HepG2 (cell line): ENCODE measurements around the gene MOK. TPM values are rescaled to one million over a fixed set of nuclear protein-coding genes. Genes with fewer than 3 reads are reported as not detected.

ENCODE experiments used
- ARID3A ChIP-seq: IDR thresholded peaks from 2 replicates; pipeline ENCODE4 v1.6.1; 2012; ENCODE audit warnings: low read depth, low read length, improper control_type of control experiment
- BRF2 ChIP-seq: sonication (generic); formaldehyde crosslinking; IDR thresholded peaks from 2 replicates; pipeline ENCODE4 v1.8.1; 2022; ENCODE audit warnings: mild to moderate bottlenecking, missing genetic modification reagents
- ELF1 ChIP-seq: sonication (generic); formaldehyde crosslinking; IDR thresholded peaks from 2 replicates; pipeline ENCODE4 v1.4.0; 2020; ENCODE audit warnings: missing genetic modification reagents
- GABPA ChIP-seq, 2 experiments: IDR thresholded peaks; 2 replicates each; pipeline ENCODE4 v1.6.1; 2011 to 2016; ENCODE audit warnings: low read depth in 2 of 2, low read length in 1 of 2, missing biosample characterization in 1 of 2, missing genetic modification characterization in 1 of 2
- HDAC1 ChIP-seq: sonication (generic); formaldehyde crosslinking; IDR thresholded peaks from 2 replicates; pipeline ENCODE4 v1.5.1; 2020; ENCODE audit warnings: mild to moderate bottlenecking, missing genetic modification reagents
- KDM2A ChIP-seq: sonication (generic); formaldehyde crosslinking; IDR thresholded peaks from 2 replicates; pipeline ENCODE4 v1.4.0; 2020; ENCODE audit warnings: low read depth, missing genetic modification reagents, borderline replicate concordance
- KLF6 ChIP-seq: IDR thresholded peaks from 2 replicates; pipeline ENCODE4 v1.8.0; 2016; ENCODE audit warnings: missing biosample characterization, missing genetic modification reagents
- NFKBIZ ChIP-seq: IDR thresholded peaks from 2 replicates; pipeline ENCODE4 v1.6.1; 2018; ENCODE audit warnings: missing genetic modification reagents, missing compliant biosample characterization
- POLR2A ChIP-seq, 2 experiments: IDR thresholded peaks; 2 replicates each; pipeline ENCODE4 v1.6.1; 2011; ENCODE audit warnings: low read depth in 2 of 2, low read length in 2 of 2, mild to moderate bottlenecking in 1 of 2, moderate library complexity in 1 of 2; ENCODE audit not compliant: insufficient read depth in 1 of 2
- SALL1 ChIP-seq: sonication (generic); formaldehyde crosslinking; IDR thresholded peaks from 2 replicates; pipeline ENCODE4 v1.8.0; 2022; ENCODE audit warnings: mild to moderate bottlenecking, missing genetic modification reagents
- ZNF503 ChIP-seq: sonication (generic); formaldehyde crosslinking; IDR thresholded peaks from 2 replicates; pipeline ENCODE4 v1.4.0; 2020; ENCODE audit warnings: missing genetic modification reagents
- ZNF720 ChIP-seq: sonication (generic); formaldehyde crosslinking; IDR thresholded peaks from 2 replicates; pipeline ENCODE4 v1.4.0; 2020; ENCODE audit warnings: missing genetic modification reagents
- ZNF891 ChIP-seq: sonication (generic); formaldehyde crosslinking; IDR thresholded peaks from 2 replicates; pipeline ENCODE4 v1.5.0; 2020; ENCODE audit warnings: mild to moderate bottlenecking, missing genetic modification reagents
- ZSCAN30 ChIP-seq: sonication (generic); formaldehyde crosslinking; IDR thresholded peaks from 2 replicates; pipeline ENCODE4 v1.5.0; 2020; ENCODE audit warnings: mild to moderate bottlenecking, missing genetic modification reagents
- polyA plus RNA-seq, 8 experiments: library from polyadenylated mRNA; depleted of rRNA in 3 of 8; stranded (reverse) in 7 of 8; unstranded in 1 of 8; fragments of >200 nt; fragmentation: Illumina TruSeq in 4 of 8; extraction: Trizol in 4 of 8; gene quantifications; 2 replicates each; pipeline versions ENCODE4 v1.2.1 to v1.2.3, GENCODE V29; 2011 to 2016; ENCODE audit warnings: low read depth in 4 of 8, missing spikeins in 1 of 8, mixed read lengths in 1 of 8; ENCODE audit not compliant: insufficient read depth in 1 of 8
- total RNA-seq, 5 experiments: library from RNA; depleted of rRNA; stranded (reverse); fragments of >200 nt; fragmentation: Illumina TruSeq; extraction: Trizol; gene quantifications; 2 replicates each; pipeline ENCODE4 v1.2.3, GENCODE V29; 2016; ENCODE audit warnings: low read depth in 1 of 5
- TF ChIP-seq, protein P1 (sequence below): sonication (generic); formaldehyde crosslinking; conservative IDR thresholded peaks from 2 replicates; pipeline ENCODE4 v1.8.0; 2022; ENCODE audit warnings: mild to moderate bottlenecking, moderate library complexity, missing genetic modification reagents
- TF ChIP-seq, protein P2 (sequence below): IDR thresholded peaks from 2 replicates; pipeline ENCODE4 v1.6.1; 2016; ENCODE audit warnings: missing compliant biosample characterization, missing genetic modification reagents, borderline replicate concordance
- TF ChIP-seq, protein P3 (sequence below): IDR thresholded peaks from 2 replicates; pipeline ENCODE4 v1.6.1; 2012; ENCODE audit warnings: inconsistent platforms
- TF ChIP-seq, protein P4 (sequence below): sonication (generic); formaldehyde crosslinking; conservative IDR thresholded peaks from 2 replicates; pipeline ENCODE4 v1.4.0; 2020; ENCODE audit warnings: missing genetic modification reagents

Gene MOK
- total and polyA plus RNA-seq, 2 of the 13 experiments (the other 11 are each of a cell fraction or from before 2014, with no cell fraction given) = 15.3 to 16.9 TPM

- TF ChIP-seq, protein P1, sequence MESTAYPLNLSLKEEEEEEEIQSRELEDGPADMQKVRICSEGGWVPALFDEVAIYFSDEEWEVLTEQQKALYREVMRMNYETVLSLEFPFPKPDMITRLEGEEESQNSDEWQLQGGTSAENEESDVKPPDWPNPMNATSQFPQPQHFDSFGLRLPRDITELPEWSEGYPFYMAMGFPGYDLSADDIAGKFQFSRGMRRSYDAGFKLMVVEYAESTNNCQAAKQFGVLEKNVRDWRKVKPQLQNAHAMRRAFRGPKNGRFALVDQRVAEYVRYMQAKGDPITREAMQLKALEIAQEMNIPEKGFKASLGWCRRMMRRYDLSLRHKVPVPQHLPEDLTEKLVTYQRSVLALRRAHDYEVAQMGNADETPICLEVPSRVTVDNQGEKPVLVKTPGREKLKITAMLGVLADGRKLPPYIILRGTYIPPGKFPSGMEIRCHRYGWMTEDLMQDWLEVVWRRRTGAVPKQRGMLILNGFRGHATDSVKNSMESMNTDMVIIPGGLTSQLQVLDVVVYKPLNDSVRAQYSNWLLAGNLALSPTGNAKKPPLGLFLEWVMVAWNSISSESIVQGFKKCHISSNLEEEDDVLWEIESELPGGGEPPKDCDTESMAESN (CRISPR knock-in tag) = peak; percentile 76; the same call in 1 of the 2 replicates
- TF ChIP-seq ZSCAN30 (0 out of 2 replicates have a peak, but pooled peaks have one; percentile 46), HDAC1 (CRISPR knock-in tag) (peak; percentile 65; the same call in 1 of the 2 replicates), ARID3A (no peak), ZNF720 (CRISPR knock-in tag) (no peak), GABPA (IDR thresholded peaks at IDR 0.05; ENCODE audit: low read depth, low read length) (no peak), GABPA (CRISPR knock-in tag; IDR thresholded peaks at IDR 0.05; ENCODE audit: low read depth) (peak; percentile 35; the same call in 1 of the 2 replicates), ZNF891 (CRISPR knock-in tag) (0 out of 2 replicates have a peak, but pooled peaks have one; percentile 58), NFKBIZ (CRISPR knock-in tag) (peak; percentile 42; the same call in 1 of the 2 replicates), KLF6 (0 out of 2 replicates have a peak, but pooled peaks have one; percentile 41), KDM2A (CRISPR knock-in tag) (peak; percentile 81; the same call in 1 of the 2 replicates), POLR2A (IDR thresholded peaks at IDR 0.05; ENCODE audit: insufficient read depth in 1 of 2, low read depth in 2 of 2, low read length in 2 of 2) (peak in 1 of 2 experiments; percentile 25; a peak in 2 of 4 replicates), BRF2 (CRISPR knock-in tag) (0 out of 2 replicates have a peak, but pooled peaks have one; percentile 6), ELF1 (peak; percentile 78), ZNF503 (CRISPR knock-in tag) (no peak), SALL1 (CRISPR knock-in tag) (peak; percentile 23; the same call in 1 of the 2 replicates)
- TF ChIP-seq, protein P2, sequence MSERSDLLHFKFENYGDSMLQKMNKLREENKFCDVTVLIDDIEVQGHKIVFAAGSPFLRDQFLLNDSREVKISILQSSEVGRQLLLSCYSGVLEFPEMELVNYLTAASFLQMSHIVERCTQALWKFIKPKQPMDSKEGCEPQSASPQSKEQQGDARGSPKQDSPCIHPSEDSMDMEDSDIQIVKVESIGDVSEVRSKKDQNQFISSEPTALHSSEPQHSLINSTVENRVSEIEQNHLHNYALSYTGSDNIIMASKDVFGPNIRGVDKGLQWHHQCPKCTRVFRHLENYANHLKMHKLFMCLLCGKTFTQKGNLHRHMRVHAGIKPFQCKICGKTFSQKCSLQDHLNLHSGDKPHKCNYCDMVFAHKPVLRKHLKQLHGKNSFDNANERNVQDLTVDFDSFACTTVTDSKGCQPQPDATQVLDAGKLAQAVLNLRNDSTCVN (CRISPR knock-in tag) = peak; percentile 36; the same call in 1 of the 2 replicates
- TF ChIP-seq, protein P3, sequence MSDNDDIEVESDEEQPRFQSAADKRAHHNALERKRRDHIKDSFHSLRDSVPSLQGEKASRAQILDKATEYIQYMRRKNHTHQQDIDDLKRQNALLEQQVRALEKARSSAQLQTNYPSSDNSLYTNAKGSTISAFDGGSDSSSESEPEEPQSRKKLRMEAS = no peak; the same call in 1 of the 2 replicates
- TF ChIP-seq, protein P4, sequence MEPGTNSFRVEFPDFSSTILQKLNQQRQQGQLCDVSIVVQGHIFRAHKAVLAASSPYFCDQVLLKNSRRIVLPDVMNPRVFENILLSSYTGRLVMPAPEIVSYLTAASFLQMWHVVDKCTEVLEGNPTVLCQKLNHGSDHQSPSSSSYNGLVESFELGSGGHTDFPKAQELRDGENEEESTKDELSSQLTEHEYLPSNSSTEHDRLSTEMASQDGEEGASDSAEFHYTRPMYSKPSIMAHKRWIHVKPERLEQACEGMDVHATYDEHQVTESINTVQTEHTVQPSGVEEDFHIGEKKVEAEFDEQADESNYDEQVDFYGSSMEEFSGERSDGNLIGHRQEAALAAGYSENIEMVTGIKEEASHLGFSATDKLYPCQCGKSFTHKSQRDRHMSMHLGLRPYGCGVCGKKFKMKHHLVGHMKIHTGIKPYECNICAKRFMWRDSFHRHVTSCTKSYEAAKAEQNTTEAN (CRISPR knock-in tag) = peak; percentile 29; the same call in 1 of the 2 replicates
These were observed 12.0 kb upstream of the MOK start (continued) for GRCh38 chr14:102316743-102317563.
